Measurements from ENCODE around the gene GNB1L.

GNB1L gene

GRCh38 chr22:19758896-19759426 lies 95.7 kb downstream of the GNB1L start:
- DNase-seq = no peak

GRCh38 chr22:19757985-19758895 lies 96.4 kb downstream of the GNB1L start:
- no peak for DNase-seq

GRCh38 chr22:19757140-19757984 lies 97.3 kb downstream of the GNB1L start:
- no peak for DNase-seq

GRCh38 chr22:19756288-19757128 lies 98.2 kb downstream of the GNB1L start:
- peak; percentile 3 for DNase-seq

GRCh38 chr22:19755722-19756287 lies 98.9 kb downstream of the GNB1L start:
- DNase-seq = peak; percentile 3

GRCh38 chr22:19755145-19755710 lies 99.4 kb downstream of the GNB1L start:
- no peak for DNase-seq

- DNase-seq = no peak
These were observed 100.0 kb downstream of the GNB1L start for GRCh38 chr22:19754701-19755144.

GRCh38 chr22:19753996-19754700 lies 100.5 kb downstream of the GNB1L start:
- no peak for DNase-seq

GRCh38 chr22:19753090-19753842 lies 101.4 kb downstream of the GNB1L start:
- DNase-seq = no peak

- DNase-seq = no peak
These were observed 103.0 kb downstream of the GNB1L start for GRCh38 chr22:19751497-19752245.

- no peak for DNase-seq
These were observed 103.9 kb downstream of the GNB1L start for GRCh38 chr22:19750507-19751490.

GRCh38 chr22:19749876-19750275 lies 104.8 kb downstream of the GNB1L start:
- no peak for DNase-seq

- no peak for DNase-seq
These were observed 105.5 kb downstream of the GNB1L start for GRCh38 chr22:19748991-19749664.

GRCh38 chr22:19748139-19748538 lies 106.5 kb downstream of the GNB1L start:
- no peak for DNase-seq

GRCh38 chr22:19747551-19747950 lies 107.1 kb downstream of the GNB1L start:
- no peak for DNase-seq

GRCh38 chr22:19746726-19747125 lies 107.9 kb downstream of the GNB1L start:
- no peak for DNase-seq
